ENCODE results near the gene FAM177B.

The FAM177B gene

DNA sequence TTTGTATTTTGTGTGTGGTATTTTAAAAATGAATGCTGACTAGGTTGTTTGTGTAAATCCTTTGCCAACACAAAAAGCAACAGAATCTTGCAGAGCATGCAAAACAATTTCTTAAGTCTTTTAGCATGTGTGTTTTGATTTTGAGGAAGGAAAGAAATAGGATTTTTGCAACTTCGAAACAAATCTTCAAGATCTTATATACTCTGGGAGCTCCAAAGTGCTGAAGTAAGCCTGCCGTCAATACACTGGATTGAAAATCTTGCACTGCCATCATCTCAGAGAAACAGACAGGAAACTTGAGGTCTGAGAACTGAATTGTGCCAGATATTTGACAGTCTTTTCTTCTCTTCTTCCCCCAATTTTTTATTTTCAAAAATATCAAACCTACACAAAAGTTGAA, 48.5 kb downstream of the FAM177B start:
- TF ChIP-seq, protein P1, sequence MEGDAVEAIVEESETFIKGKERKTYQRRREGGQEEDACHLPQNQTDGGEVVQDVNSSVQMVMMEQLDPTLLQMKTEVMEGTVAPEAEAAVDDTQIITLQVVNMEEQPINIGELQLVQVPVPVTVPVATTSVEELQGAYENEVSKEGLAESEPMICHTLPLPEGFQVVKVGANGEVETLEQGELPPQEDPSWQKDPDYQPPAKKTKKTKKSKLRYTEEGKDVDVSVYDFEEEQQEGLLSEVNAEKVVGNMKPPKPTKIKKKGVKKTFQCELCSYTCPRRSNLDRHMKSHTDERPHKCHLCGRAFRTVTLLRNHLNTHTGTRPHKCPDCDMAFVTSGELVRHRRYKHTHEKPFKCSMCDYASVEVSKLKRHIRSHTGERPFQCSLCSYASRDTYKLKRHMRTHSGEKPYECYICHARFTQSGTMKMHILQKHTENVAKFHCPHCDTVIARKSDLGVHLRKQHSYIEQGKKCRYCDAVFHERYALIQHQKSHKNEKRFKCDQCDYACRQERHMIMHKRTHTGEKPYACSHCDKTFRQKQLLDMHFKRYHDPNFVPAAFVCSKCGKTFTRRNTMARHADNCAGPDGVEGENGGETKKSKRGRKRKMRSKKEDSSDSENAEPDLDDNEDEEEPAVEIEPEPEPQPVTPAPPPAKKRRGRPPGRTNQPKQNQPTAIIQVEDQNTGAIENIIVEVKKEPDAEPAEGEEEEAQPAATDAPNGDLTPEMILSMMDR (IDR thresholded peaks at IDR 0.05), result no peak
- H3K27ac ChIP-seq, result no peak overlapping the region
- no peak for DNase-seq (ENCODE audit: low spot score)
- H3K4me3 ChIP-seq, result no peak overlapping the region

DNA sequence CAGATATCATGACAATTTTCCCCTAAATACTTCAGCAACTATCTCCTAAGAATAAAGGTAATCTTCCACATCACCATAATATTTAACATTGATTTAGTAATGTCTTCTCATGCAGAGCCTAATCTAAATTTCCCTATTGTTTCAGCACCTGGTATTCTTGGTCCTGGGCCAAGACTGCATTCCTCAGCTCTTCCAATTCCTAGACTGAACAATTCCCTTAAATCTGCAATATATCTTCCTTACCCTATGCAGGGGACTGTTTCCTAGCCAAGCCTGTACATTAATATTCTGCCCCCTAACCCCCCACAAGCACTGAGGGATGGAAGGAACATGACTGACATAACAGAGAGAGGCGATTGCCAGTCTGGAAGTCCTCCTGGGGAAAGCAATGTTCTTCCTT, 49.1 kb downstream of the FAM177B start:
- no peak for DNase-seq (ENCODE audit: low spot score)
- Histone ChIP-seq H3K4me3 (no peak overlapping the region), H3K27ac (no peak overlapping the region)
- TF ChIP-seq, protein P1 (IDR thresholded peaks at IDR 0.05), result no peak

DNA sequence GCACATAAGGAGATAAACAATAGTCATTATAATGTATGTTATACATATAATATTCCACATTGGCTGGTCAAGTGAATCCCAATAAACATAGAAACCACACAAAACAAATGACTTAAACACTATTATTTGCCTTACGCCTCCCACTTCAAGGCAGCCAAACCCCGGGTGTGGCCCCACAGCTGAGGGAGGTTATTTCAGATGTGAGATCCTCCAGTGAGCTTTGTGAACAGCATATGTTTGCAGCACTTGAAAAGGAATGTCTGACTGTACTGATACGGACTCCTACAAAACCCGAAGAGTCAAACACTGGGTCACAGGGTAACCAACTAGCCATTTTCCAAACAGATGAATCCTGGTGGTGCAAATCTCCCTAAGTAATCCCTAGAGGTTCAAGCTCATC, 50.7 kb downstream of the FAM177B start:
- DNase-seq (ENCODE audit: low spot score), result no peak
- H3K27ac ChIP-seq, result no peak overlapping the region
- H3K4me3 ChIP-seq, result no peak overlapping the region
- TF ChIP-seq, protein P1 (IDR thresholded peaks at IDR 0.05), result no peak

DNA sequence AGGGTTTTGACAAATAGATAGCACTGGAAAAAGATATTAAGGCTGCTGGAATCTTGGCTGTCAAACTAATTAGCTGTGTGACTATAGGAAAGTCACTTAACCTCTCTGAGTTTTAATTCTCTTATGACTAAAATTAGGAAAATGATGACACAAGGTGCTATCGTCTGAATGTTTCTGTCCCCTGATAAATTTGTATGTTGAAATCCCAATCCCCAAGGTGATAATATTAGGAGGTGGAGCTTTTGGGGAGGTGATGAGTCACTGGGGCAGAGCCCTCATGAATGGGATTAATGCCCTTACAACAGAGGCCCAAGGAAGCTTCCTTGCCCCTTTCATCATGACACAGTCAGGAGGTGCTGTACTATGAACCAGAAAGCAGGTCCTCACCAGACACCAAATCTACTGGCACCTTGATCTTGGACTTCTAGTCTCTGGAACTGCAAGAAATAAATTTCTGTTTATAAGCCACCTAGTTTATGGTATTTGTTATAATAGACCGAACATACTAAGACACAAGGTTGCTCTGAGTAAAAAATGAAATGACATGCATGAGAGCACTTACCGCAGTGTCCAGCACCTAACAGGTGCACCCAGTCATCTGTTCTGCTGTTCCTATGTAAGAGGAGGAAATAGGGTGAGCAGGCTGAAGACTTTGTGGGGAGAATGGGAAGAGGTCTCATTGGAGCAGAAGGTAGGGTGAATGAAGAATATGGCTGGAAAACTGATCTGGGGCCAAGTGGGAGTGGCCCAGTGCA, 51.6 kb downstream of the FAM177B start:
- Histone ChIP-seq H3K4me3 (no peak overlapping the region), H3K27ac (no peak overlapping the region)
- TF ChIP-seq, protein P1 (IDR thresholded peaks at IDR 0.05), result no peak
- DNase-seq (ENCODE audit: low spot score), result no peak

DNA sequence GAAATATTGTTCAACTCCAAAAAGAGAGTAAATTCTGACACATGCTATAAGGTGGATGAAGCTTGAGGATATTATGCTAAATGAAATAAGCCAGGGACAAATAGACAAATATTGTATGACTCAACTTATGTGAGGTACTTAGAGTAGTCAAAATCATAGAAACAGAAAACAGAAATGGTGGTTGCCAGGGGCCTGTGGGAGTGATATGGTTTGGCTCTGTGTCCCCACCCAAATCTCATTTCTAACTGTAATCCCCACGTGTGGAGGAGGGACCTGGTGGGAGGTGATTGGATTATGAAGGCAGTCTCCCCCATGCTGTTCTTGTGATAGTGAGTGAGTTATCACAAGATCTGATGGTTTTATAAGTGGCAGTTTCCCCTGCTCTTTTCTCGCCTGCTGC, 53.1 kb downstream of the FAM177B start:
- no peak overlapping the region for H3K27ac ChIP-seq
- no peak overlapping the region for H3K4me3 ChIP-seq
- TF ChIP-seq, protein P1 (IDR thresholded peaks at IDR 0.05), result no peak
- no peak for DNase-seq (ENCODE audit: low spot score)

DNA sequence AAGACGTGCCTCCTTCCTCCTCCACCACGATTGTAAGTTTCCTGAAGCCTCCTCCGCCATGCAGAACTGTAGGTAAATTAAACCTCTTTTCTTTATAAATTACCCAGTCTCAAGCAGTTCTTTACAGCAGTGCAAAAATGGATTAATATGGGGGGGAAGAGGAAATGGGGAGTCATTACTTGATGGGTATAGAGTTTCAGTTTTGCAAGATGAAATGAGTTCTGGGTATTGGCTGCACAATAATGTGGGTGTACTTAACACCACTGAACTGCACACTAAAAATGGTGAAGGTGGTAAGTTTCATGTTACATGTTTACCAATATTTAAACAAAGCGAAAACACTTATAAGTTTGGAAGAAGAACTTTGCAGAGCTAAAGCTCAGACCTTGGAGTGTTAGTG, 53.5 kb downstream of the FAM177B start:
- TF ChIP-seq, protein P1 (IDR thresholded peaks at IDR 0.05), result no peak
- Histone ChIP-seq H3K27ac (no peak overlapping the region), H3K4me3 (no peak overlapping the region)
- DNase-seq (ENCODE audit: low spot score), result no peak

DNA sequence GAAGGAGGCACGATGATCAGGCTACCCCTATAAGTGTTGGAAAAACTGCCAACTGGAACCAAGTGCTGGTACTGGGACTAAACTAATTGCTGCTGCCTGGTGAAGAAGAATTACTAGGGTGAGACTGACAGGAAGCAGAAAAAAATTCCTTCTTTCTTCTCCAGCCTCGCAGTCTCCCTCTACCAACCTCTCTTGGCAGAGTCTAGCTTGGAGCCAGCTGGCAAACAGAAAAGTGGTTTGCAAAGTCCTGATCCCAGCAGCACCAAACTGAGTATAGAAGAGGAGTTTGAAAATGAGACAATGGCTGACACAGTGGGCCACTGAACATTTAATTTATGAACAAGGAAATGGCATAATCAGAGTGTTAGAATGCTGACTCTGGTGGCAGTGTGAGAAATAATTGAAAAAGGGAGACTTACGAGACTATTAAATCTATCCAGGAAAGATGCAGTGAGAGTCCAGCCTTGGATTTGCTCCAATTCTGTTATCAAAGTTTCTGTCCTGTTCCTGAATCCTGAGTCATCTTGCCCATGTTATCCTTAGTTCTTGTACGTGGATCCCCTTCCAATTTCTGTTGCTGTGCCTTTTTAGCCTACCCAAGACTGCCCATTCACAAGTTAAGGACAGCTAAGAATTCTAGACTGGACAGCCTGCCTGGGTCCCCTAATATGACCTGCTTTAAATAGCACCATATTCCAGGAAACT, 54.2 kb downstream of the FAM177B start:
- no peak overlapping the region for H3K27ac ChIP-seq
- DNase-seq (ENCODE audit: low spot score), result no peak
- TF ChIP-seq, protein P1 (IDR thresholded peaks at IDR 0.05), result no peak
- no peak overlapping the region for H3K4me3 ChIP-seq
